Hepatocyte (in vitro differentiated cells): ENCODE measurements around the gene LDLRAD4.

Experiments
- EZH2 ChIP-seq: fragments of 200-600 bp; sonication (generic); IDR thresholded peaks from 2 replicates; pipeline ENCODE4 v1.6.1; 2016; ENCODE audit warnings: antibody characterized with exemption, mild to moderate bottlenecking, borderline replicate concordance
- TF ChIP-seq, protein P1 (sequence below): fragments of 200-600 bp; sonication (generic); IDR thresholded peaks from 2 replicates; pipeline ENCODE4 v1.5.1; 2016; ENCODE audit warnings: antibody characterized with exemption, mild to moderate bottlenecking; ENCODE audit not compliant: poor library complexity

DNA sequence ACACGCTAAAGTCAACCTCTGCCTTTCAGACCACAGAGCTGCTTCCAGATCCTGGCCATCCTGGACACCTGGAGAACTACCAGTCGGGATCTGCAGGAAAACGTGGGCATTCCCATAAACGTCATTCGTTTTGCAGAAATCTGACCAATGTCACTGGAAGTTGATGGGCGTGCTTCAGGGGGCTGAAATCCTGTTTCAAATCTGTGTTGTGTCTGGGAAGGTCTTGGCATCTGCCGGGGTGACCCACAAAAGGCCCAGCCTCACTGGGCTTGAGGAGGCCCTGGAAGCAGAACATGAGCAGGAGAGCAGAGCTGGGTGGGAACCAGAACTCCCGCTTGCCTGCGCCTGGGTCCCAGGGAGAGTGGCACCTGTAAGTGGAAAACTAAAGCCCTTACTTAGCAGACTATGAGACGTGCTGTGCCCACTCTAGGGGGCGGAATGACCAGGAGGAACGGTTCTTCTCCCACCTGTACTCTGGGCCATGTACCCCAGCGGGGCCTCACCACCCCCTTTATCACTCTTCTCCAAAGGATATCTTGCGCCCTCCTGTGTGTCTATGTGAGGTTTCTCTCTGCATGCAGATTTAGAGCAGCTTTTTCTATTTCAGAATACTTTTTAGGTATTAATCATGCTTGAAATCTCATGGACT lies 306.9 kb downstream of the LDLRAD4 start:
- TF ChIP-seq, protein P1, sequence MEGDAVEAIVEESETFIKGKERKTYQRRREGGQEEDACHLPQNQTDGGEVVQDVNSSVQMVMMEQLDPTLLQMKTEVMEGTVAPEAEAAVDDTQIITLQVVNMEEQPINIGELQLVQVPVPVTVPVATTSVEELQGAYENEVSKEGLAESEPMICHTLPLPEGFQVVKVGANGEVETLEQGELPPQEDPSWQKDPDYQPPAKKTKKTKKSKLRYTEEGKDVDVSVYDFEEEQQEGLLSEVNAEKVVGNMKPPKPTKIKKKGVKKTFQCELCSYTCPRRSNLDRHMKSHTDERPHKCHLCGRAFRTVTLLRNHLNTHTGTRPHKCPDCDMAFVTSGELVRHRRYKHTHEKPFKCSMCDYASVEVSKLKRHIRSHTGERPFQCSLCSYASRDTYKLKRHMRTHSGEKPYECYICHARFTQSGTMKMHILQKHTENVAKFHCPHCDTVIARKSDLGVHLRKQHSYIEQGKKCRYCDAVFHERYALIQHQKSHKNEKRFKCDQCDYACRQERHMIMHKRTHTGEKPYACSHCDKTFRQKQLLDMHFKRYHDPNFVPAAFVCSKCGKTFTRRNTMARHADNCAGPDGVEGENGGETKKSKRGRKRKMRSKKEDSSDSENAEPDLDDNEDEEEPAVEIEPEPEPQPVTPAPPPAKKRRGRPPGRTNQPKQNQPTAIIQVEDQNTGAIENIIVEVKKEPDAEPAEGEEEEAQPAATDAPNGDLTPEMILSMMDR = peak; percentile 5
- no peak for TF ChIP-seq EZH2
